Adrenal gland (tissue), 12 donors: Measurements from ENCODE around the gene LYPD6B. TPM values are rescaled to one million over a fixed set of nuclear protein-coding genes. Genes with fewer than 3 reads are reported as not detected.

Experiments
- DNase-seq, 7 donors: peaks; one replicate each; pipeline ENCODE4 v3.0.0-alpha.2; 2019 to 2020
- H3K27ac ChIP-seq, 5 donors: fragments of 200-600 bp; sonication (generic) in 4 of 5; 1 replicate in 3 of 5; 2 replicates in 2 of 5; pipeline versions ENCODE4 v1.5.1 to v1.8.0; 2016 to 2020; ENCODE audit warnings: mild to moderate bottlenecking in 1 of 5
- H3K27me3 ChIP-seq: fragments of 200-600 bp; 2 replicates; pipeline ENCODE4 v1.8.0; 2021
- H3K36me3 ChIP-seq, 2 donors: fragments of 200-600 bp; replicated peaks in 1 of 2; 1 replicate in 1 of 2; 2 replicates in 1 of 2; pipeline versions ENCODE4 v1.5.1 to v1.8.0; 2018 to 2022
- H3K4me1 ChIP-seq, 2 donors: fragments of 200-600 bp; replicated peaks in 1 of 2; 1 replicate in 1 of 2; 2 replicates in 1 of 2; pipeline versions ENCODE4 v1.5.1 to v1.8.0; 2018 to 2021
- H3K4me3 ChIP-seq, 4 donors: fragments of 200-600 bp; sonication (generic) in 3 of 4; one replicate each; pipeline ENCODE4 v1.5.1; 2016 to 2018
- H3K9me3 ChIP-seq, 3 donors: fragments of 200-600 bp; sonication (generic) in 1 of 3; replicated peaks in 1 of 3; 1 replicate in 2 of 3; 2 replicates in 1 of 3; pipeline versions ENCODE4 v1.5.1 to v1.8.0; 2016 to 2021
- CTCF ChIP-seq, 6 experiments: fragments of 450-650 bp in 4 of 6; fragments of 200-600 bp in 2 of 6; sonication (generic) in 1 of 6; IDR thresholded peaks; 1 replicate in 5 of 6; 2 replicates in 1 of 6; pipeline versions ENCODE4 v1.5.1 to v1.8.0; 2016 to 2021; ENCODE audit warnings: antibody characterized with exemption in 6 of 6, mild to moderate bottlenecking in 2 of 6, moderate library complexity in 1 of 6
- POLR2A ChIP-seq, 2 donors: fragments of 450-650 bp; IDR thresholded peaks; one replicate each; pipeline ENCODE4 v1.6.1; 2017; ENCODE audit warnings: antibody characterized with exemption in 2 of 2, mild to moderate bottlenecking in 2 of 2, moderate library complexity in 1 of 2
- WGBS, 4 donors: extraction: QIAGEN DNeasy Blood & Tissue Kit in 2 of 4; methylation state at CpG; one replicate each; pipeline versions ENCODE4 v1.1.5 to v1.1.7; 2013 to 2017; 5-methylcytosine and 5-hydroxymethylcytosine counted together
- intact Hi-C, 2 donors: fragments of 100-400 bp; cut with DNase I; formaldehyde crosslinking; loops; one replicate each; pipeline versions ENCODE4 v1.14.1 to v1.15.0; 2022 to 2023
- polyA plus RNA-seq, 3 donors: library from polyadenylated mRNA; stranded (reverse); fragments of 200-250 nt in 2 of 3; fragments of 350-450 nt in 1 of 3; fragmentation: Illumina TruSeq in 1 of 3; extraction: RNeasy Lipid Tissue Mini Kit (QIAGEN cat#74804) in 1 of 3; gene quantifications; one replicate each; pipeline ENCODE4 v1.2.3, GENCODE V29; 2013 to 2014
- total RNA-seq, 9 donors: library from RNA; depleted of rRNA in 4 of 9; stranded (reverse); fragments of >200 nt in 4 of 9; fragments of 120-200 nt in 1 of 9; fragmentation: NEBNext Ultra II Directional in 1 of 9; extraction: Animal tissue kit (Norgen Biotek cat#: 25700) in 1 of 9; gene quantifications; one replicate each; pipeline versions ENCODE4 v1.1.0 to v1.2.4, GENCODE V29; 2013 to 2023
- donor health status: healthy with polysubstance abuse.
- donor health status: Bipolar disorder and iron deficiency.
- donor health status: DM: yes; HTN: yes; CAD: no.
- donor health status: DM: no; HTN: no; CAD: no.
- donor health status: DM: no; HTN: no; CAD: no.
- donor health status: DM: yes; HTN: yes; CAD: no.

LYPD6B gene
- total and polyA plus RNA-seq, 12 donors: 0.15 to 0.98 (median 0.50) TPM; not detected in 2

- intact Hi-C loops: loop anchor here (5.0 to 10.0 kb wide), 3 partner anchors 299 to 547 kb away; no protein-coding TSS in a partner anchor
- H3K27ac ChIP-seq: no peak overlapping the region
- H3K36me3 ChIP-seq: peaks cover 0 to 3% of the 10 kb centered on the region in 2 donors
- 88 to 100% (median 93%) methylated on average over 1 of the region's 1 CpG for WGBS, 4 donors
- peaks cover 0 to 6% of the 10 kb centered on the region in 2 donors for H3K4me1 ChIP-seq
- H3K27me3 ChIP-seq: no peaks in the 10 kb centered on the region
- TF ChIP-seq POLR2A (IDR thresholded peaks at IDR 0.05) (no peak), CTCF (IDR thresholded peaks at IDR 0.05) (no peak)
- no peak overlapping the region for H3K4me3 ChIP-seq
- no peak for DNase-seq
- H3K9me3 ChIP-seq: no peaks in the 10 kb centered on the region
These were observed 23.0 kb upstream of the LYPD6B start for GRCh38 chr2:149015501-149015900.

GRCh38 chr2:149015926-149016563 is 22.5 kb upstream of the LYPD6B start:
- no peak for DNase-seq
- intact Hi-C loops: loop anchor here (5.0 to 10.0 kb wide), 3 partner anchors 299 to 546 kb away; no protein-coding TSS in a partner anchor
- Histone ChIP-seq H3K27me3 (no peaks in the 10 kb centered on the region), H3K27ac (no peak overlapping the region), H3K4me3 (no peak overlapping the region), H3K36me3 (no peaks in the 10 kb centered on the region), H3K4me1 (peaks cover 0 to 6% of the 10 kb centered on the region in 2 donors), H3K9me3 (no peaks in the 10 kb centered on the region)
- TF ChIP-seq CTCF (IDR thresholded peaks at IDR 0.05): no peak
- no peak for TF ChIP-seq POLR2A (IDR thresholded peaks at IDR 0.05)
- WGBS, 4 donors: 93 to 96% (median 95%) methylated on average over 3 to 4 of the region's 4 CpGs

- intact Hi-C loops: loop anchor here (5.0 to 10.0 kb wide), 3 partner anchors 297 to 545 kb away; no protein-coding TSS in a partner anchor
- WGBS, 4 donors: 51 to 52% (median 51%) methylated on average over 14 of the region's 14 CpGs
- H3K4me3 ChIP-seq: no peak overlapping the region
- H3K9me3 ChIP-seq: no peaks in the 10 kb centered on the region
- H3K4me1 ChIP-seq: peaks cover 0 to 6% of the 10 kb centered on the region in 2 donors
- H3K27ac ChIP-seq: no peak overlapping the region
- H3K36me3 ChIP-seq: no peaks in the 10 kb centered on the region
- no peaks in the 10 kb centered on the region for H3K27me3 ChIP-seq
- peak; percentile 73 to 93 (median 81) for DNase-seq
- TF ChIP-seq POLR2A (IDR thresholded peaks at IDR 0.05) (no peak), CTCF (IDR thresholded peaks at IDR 0.05) (peak; percentile 67 to 93 (median 80))
These were observed 21.1 kb upstream of the LYPD6B start for GRCh38 chr2:149017116-149017985.

- Histone ChIP-seq H3K36me3 (no peaks in the 10 kb centered on the region), H3K4me1 (peaks cover 0 to 6% of the 10 kb centered on the region in 2 donors), H3K27me3 (no peaks in the 10 kb centered on the region), H3K27ac (no peak overlapping the region), H3K9me3 (no peaks in the 10 kb centered on the region), H3K4me3 (no peak overlapping the region)
- 81 to 93% (median 88%) methylated on average over 3 of the region's 3 CpGs for WGBS, 4 donors
- DNase-seq: no peak
- no peak for TF ChIP-seq POLR2A (IDR thresholded peaks at IDR 0.05)
- no peak for TF ChIP-seq CTCF (IDR thresholded peaks at IDR 0.05)
- intact Hi-C loops: loop anchor here (5.0 to 10.0 kb wide), 3 partner anchors 296 to 543 kb away; no protein-coding TSS in a partner anchor
These were observed 19.5 kb upstream of the LYPD6B start for GRCh38 chr2:149018981-149019380.
